ENCODE results near the gene LHB.

LHB gene

GRCh38 chr19:48975947-48976847, 40.7 kb downstream of the LHB start:
- Histone ChIP-seq H3K9me3 (ENCODE audit: severe bottlenecking) (no peaks in the 10 kb centered on the region), H3K36me3 (peaks cover 24% of the 10 kb centered on the region), H3K27me3 (ENCODE audit: insufficient read depth, low read depth, severe bottlenecking) (no peaks in the 10 kb centered on the region), H3K27ac (no peak overlapping the region), H3K4me3 (ENCODE audit: low read depth, low read length) (no peak overlapping the region)
- DNase-seq, result peak; percentile 46
- no peak for TF ChIP-seq CTCF (IDR thresholded peaks at IDR 0.05; ENCODE audit: low read depth, low read length)

GRCh38 chr19:48970923-48971395, 45.9 kb downstream of the LHB start:
- peak; percentile 80 for DNase-seq
- Histone ChIP-seq H3K27me3 (ENCODE audit: insufficient read depth, low read depth, severe bottlenecking) (no peaks in the 10 kb centered on the region), H3K36me3 (peaks cover 57% of the 10 kb centered on the region), H3K4me3 (ENCODE audit: low read depth, low read length) (no peak overlapping the region), H3K27ac (peak overlapping the region; percentile 19; the same call in 1 of the 2 replicates), H3K9me3 (ENCODE audit: severe bottlenecking) (peaks cover 4% of the 10 kb centered on the region)
- TF ChIP-seq CTCF (IDR thresholded peaks at IDR 0.05; ENCODE audit: low read depth, low read length), result peak; percentile 88

GRCh38 chr19:48970139-48970766, 46.6 kb downstream of the LHB start:
- Histone ChIP-seq H3K36me3 (peaks cover 57% of the 10 kb centered on the region), H3K4me3 (ENCODE audit: low read depth, low read length) (no peak overlapping the region), H3K9me3 (ENCODE audit: severe bottlenecking) (peaks cover 4% of the 10 kb centered on the region), H3K27me3 (ENCODE audit: insufficient read depth, low read depth, severe bottlenecking) (no peaks in the 10 kb centered on the region), H3K27ac (peak overlapping the region; percentile 19; the same call in 1 of the 2 replicates)
- TF ChIP-seq CTCF (IDR thresholded peaks at IDR 0.05; ENCODE audit: low read depth, low read length), result no peak
- DNase-seq, result no peak

- no peak overlapping the region for H3K27ac ChIP-seq
- H3K9me3 ChIP-seq (ENCODE audit: severe bottlenecking), result peaks cover 4% of the 10 kb centered on the region
- no peaks in the 10 kb centered on the region for H3K27me3 ChIP-seq (ENCODE audit: insufficient read depth, low read depth, severe bottlenecking)
- H3K36me3 ChIP-seq, result peaks cover 57% of the 10 kb centered on the region
- H3K4me3 ChIP-seq (ENCODE audit: low read depth, low read length), result no peak overlapping the region
- no peak for DNase-seq
- TF ChIP-seq CTCF (IDR thresholded peaks at IDR 0.05; ENCODE audit: low read depth, low read length), result no peak
These were observed 47.4 kb downstream of the LHB start for GRCh38 chr19:48969276-48970138.

GRCh38 chr19:48968813-48969218, 48.1 kb downstream of the LHB start:
- no peak overlapping the region for H3K27ac ChIP-seq
- H3K4me3 ChIP-seq (ENCODE audit: low read depth, low read length), result no peak overlapping the region
- peaks cover 4% of the 10 kb centered on the region for H3K9me3 ChIP-seq (ENCODE audit: severe bottlenecking)
- H3K27me3 ChIP-seq (ENCODE audit: insufficient read depth, low read depth, severe bottlenecking), result no peaks in the 10 kb centered on the region
- H3K36me3 ChIP-seq, result peaks cover 52% of the 10 kb centered on the region
- TF ChIP-seq CTCF (IDR thresholded peaks at IDR 0.05; ENCODE audit: low read depth, low read length), result no peak
- DNase-seq, result no peak
